ENCODE data around the gene PIEZO2.
"Not testable (repeated sequence)": the region's sequence is repeated elsewhere in the genome, so short reads cannot be mapped to it uniquely, and the experiment has no call there.

PIEZO2 gene

DNA sequence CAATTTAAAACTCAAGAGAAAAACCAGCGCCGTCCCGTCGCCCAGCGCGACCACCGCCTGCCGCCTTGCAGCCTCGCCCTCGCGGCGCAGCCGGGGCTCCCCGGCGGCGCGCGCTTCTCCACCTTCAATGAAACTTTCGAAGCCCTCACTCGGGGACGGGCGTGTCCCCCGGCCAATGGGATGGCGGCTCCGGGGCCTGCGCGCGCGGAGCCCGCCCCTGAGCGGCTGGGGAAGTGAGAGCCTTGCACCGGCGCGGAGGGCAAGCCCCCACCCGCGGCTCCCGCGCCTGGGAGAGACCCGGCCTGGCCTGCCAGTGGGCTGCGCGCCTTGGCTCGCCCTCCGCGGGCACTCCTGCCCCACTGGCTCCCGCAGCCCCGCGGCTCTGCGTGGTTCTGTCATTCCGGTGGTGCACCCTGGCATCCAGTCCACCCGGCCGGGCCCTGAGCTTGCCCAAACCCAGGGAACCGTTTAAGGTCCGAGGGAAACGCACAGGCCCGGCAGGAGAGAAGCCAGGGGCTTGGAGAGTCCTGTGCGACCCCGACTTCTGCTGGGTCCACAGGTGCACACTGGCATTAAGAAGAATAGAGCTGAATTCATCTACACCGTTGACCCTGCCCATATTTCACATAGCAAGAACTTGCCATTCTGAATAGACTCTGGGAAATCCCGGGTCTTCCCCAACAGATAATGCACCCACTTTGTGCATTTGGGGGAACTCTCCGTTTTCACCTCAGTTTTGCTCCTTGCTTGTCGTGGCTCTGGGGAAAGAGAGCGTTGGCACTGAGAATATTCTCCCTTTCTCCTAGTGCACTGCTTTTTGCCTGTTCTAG is at the start of gene PIEZO2:
PIEZO2 (minus strand) TSS at position 129 of the 830 bp plus-strand sequence. CDS start 981 bp downstream, outside the sequence.
- no peak for DNase-seq (ENCODE audit: low read depth in 4 of 4, low spot score in 1 of 4)

DNA sequence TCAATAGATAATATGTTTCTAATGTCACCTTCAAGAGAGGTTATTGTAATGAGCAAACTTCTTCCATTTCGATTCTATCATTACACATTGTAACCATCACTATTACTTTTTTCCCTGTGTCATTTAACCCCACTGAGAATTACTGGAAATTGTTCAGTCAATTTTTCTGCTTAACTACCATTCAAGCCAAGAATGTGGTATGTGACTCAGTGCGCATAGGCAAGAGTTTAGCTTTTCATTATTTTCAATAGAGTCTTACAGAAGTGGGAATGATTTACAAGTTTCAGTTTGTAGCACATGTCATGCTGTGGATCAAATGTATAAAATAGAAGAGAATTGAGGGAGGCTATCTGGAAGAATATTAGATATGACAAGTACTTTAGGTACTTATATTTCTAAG is 34.3 kb upstream of the PIEZO2 start:
- DNase-seq (ENCODE audit: low read depth in 4 of 4, low spot score in 1 of 4) = no peak

- DNase-seq (ENCODE audit: low read depth in 4 of 4, low spot score in 1 of 4) = not testable (repeated sequence)
These were observed 32.3 kb upstream of the PIEZO2 start for GRCh38 chr18:11181629-11182028.

DNA sequence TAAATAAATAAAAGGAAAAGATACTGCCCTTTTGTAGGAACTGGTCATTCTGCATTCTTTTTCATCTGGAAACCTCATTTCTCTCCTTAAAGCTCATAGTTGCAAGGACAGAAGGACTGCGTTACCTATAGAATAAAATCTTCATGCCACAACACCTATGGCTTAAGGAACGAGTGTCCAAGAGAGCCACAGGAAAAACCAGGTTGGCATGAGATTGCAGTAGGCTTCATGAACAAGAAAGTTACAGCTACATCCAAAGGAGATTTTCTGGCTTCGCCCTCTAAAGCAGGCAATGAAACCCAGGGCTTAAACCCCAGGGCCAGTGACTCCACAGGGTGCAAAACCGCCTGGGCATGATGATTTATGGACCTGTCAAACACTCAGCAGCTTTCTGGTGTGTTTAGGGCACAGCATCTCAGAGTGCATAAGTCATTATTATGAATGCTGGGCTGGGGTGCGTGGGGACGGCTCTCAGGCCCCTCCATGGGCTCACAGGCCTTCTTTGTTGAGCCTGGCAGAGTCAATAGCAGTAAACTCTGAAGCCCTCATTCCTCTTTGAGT is 30.7 kb upstream of the PIEZO2 start:
- no peak for DNase-seq (ENCODE audit: low read depth in 4 of 4, low spot score in 1 of 4)

- DNase-seq (ENCODE audit: low read depth in 4 of 4, low spot score in 1 of 4) = no peak
These were observed 29.7 kb upstream of the PIEZO2 start for GRCh38 chr18:11178951-11179549.

GRCh38 chr18:11177382-11177781 is 28.0 kb upstream of the PIEZO2 start:
- DNase-seq (ENCODE audit: low read depth in 4 of 4, low spot score in 1 of 4) = no peak

DNA sequence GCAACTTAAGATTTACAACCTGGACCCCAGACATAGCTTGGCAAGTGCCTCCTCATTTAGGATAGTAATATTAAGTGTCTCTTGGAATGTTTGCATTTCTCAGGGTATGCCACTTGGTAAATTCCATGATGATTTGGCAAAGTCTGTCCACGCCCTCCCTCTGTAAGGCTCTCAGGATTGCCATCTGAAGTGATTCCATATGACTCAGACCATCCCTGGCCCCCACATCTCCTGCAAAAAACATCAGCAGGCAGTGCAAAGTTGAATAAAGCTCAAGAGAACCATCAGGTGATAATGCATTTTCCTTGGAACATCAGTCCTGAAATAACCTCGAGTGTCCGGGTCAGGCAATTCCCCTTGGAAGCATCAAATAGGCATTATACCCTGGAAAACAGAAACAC is 27.1 kb upstream of the PIEZO2 start:
- no peak for DNase-seq (ENCODE audit: low read depth in 4 of 4, low spot score in 1 of 4)

DNA sequence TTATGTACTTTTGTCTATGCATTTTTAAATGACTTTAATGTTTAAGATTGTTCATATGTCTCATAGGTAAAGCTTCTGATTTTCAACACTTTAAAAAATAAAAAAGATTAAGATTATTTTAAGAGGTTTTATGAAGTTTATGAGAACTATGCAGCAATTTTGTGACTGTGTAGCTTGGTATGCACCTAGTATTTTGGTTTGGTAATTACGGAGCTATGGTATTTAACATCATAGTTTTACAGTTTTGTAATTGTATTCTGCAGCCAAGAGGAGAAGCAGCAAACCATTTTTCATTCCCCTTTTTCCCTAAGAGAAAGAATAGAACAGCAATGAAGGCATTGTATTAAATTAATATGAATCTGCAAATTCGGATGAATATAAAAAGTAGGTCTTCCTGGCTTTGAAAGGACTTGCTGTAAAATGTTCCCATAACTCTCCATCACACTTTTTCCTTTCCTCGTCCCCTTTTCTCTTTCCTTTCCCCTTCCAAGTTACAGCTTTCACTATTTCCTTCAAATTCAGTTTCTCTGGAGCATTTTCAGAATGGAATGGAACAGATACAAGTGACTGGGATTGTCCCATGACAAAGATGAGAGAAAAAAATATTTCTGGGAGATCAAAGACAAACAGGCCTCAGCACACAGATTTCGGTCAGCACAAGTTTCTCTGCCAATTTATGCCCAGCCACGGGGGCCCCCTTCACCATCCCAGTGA is 26.1 kb upstream of the PIEZO2 start:
- DNase-seq (ENCODE audit: low read depth in 4 of 4, low spot score in 1 of 4) = no peak

DNA sequence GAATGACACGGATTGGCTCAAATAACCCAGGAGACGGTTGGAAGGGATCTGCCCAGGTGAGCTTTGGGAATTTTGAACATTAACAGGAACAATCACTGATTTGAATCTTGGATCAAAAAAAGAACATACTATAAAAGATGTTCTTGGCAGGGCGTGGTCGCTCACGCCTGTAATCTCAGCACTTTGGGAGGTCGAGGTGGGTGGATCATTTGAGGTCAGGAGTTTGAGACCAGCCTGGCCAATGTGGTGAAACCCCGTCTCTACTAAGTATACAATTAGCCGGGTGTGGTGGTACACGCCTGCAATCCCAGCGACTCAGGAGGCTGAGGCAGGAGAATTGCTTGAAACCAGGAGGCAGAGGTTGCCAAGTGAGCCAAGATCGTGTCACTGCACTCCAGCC is 24.8 kb upstream of the PIEZO2 start:
- not testable (repeated sequence) for DNase-seq (ENCODE audit: low read depth in 4 of 4, low spot score in 1 of 4)

GRCh38 chr18:11167778-11168177 is 18.4 kb upstream of the PIEZO2 start:
- DNase-seq (ENCODE audit: low read depth in 4 of 4, low spot score in 1 of 4) = no peak

- no peak for DNase-seq (ENCODE audit: low read depth in 4 of 4, low spot score in 1 of 4)
These were observed 16.6 kb upstream of the PIEZO2 start for GRCh38 chr18:11165952-11166351.

DNA sequence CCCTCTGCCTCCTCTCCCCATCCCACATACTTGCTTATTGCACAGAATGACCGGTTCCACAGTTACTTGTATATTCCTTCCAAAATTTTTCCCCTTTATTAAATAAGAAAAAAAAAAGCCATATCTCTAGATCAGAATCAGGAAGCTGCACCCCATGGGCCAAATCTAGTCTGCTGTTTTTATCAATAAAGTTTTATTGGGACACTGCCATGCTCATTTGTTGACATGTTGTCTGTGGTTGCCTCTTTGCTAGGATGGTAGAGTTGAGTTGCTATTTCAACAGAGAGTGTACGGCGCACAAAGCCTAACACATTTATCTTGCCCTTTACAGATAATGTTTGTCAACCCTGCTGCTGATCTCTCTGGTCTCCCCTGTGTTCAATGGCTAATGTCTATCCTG is 15.8 kb upstream of the PIEZO2 start:
- DNase-seq (ENCODE audit: low read depth in 4 of 4, low spot score in 1 of 4) = no peak

GRCh38 chr18:11163665-11164064 is 14.3 kb upstream of the PIEZO2 start:
- no peak for DNase-seq (ENCODE audit: low read depth in 4 of 4, low spot score in 1 of 4)

GRCh38 chr18:11162889-11163288 is 13.5 kb upstream of the PIEZO2 start:
- no peak for DNase-seq (ENCODE audit: low read depth in 4 of 4, low spot score in 1 of 4)

DNA sequence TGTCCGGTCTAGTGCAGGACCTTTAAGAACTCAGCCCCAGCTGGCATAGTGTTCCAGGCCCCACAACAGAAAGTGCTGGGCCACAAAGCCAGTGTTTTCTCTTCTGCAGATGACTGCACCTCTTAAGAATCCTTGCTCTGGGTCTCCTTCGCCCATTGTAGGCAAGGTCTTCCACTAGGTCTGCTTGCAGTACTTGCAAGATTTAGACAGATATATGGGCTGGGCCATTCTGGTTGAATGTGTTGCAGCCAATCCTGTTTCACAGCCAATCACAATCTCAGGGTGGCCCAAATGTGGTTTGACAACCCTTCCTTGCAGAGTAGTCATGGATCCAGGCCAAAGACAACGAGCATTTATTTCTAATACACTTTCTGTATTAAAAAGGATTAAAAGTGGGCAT is 13.1 kb upstream of the PIEZO2 start:
- no peak for DNase-seq (ENCODE audit: low read depth in 4 of 4, low spot score in 1 of 4)

DNA sequence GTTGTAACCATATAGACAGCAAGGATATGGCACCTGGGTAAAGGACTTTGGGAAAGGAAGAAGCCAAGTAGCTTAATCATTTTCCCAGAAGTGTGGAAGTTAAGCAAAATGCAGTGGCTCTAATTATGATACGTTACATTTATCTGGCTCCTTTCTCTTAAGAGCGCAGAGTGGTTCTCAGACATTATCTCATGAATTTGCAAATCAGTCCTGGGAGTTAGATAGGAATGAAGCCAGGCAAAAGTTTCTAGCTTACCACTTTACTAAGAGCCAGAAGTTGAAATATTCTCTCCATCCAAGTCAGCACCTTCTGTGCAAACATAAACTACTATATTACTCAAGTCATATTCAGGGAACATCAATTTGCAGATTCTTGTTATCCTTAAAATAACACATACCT is 10.9 kb upstream of the PIEZO2 start:
- DNase-seq (ENCODE audit: low read depth in 4 of 4, low spot score in 1 of 4) = no peak

DNA sequence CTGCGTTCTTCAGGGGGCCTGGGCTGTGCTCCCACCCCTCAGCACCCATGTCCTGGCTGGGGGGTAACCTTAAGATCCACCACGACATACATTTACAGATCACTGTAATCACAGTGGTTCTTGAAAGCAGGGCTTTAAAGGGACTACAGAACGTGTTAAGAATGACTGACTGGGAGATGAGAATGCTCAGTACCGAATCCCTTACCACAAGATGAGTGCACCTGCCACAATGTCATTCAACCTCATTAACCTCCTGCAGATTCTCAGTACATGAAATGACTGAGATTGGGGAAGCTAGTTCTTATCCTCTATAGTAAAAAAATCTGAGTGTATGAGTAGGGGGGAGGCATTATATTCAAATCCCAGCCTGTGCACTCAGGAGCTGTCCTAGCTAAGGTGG is 10.5 kb upstream of the PIEZO2 start:
- no peak for DNase-seq (ENCODE audit: low read depth in 4 of 4, low spot score in 1 of 4)

DNA sequence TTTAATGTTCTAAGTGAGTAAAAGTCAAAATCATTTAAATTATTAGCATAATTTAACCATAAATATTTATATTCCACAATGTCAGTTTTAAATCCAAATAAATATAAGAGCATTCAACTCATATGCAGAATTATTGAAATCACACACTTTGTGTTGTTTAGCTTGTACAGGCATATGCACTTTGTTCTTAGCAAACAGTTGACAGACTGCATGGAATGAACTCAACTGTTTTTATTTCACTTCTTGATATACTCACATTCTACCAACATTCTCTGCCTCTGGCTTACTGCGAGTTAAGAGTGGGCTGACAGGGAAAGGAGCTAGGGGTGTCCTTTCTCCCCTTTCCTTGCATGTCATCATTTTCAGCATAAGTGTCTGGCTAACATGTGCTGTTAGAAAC is 7.6 kb upstream of the PIEZO2 start:
- DNase-seq (ENCODE audit: low read depth in 4 of 4, low spot score in 1 of 4) = no peak

DNA sequence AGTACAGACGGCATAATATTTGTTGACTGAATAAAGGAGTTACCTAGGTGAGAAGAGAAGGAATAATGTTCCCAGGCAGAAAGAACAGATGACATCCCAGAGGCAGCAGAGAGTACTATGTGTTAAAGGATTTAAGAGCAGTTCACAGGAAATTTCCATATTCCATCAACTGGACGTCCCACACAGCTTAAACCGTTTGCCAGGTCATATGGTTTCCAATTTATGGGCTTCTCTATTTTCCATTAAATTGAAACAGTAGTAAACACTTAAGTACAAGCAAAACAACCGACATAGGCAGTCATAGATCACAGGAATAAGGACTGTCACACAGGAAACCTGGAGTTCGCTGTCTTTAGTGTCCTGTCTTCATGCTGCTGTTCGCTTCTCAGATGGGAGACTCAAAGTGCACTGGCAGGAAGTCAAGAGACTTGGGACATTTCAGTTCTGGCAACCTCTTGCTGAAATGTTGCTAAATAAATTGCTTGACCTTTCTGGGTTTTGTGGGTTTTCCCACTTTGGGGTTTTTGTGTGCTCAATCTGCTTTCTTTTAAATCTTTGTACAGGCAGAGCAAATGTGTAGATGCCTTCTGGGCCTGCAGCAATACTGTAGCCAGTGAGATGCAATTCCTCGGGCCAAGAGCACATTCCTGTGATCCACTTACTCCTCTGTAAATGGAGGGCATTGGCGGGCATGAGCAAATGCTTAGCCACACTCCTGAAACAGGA is 5.8 kb upstream of the PIEZO2 start:
- DNase-seq (ENCODE audit: low read depth in 4 of 4, low spot score in 1 of 4) = no peak

- no peak for DNase-seq (ENCODE audit: low read depth in 4 of 4, low spot score in 1 of 4)
These were observed 5.1 kb upstream of the PIEZO2 start for GRCh38 chr18:11154368-11154989.

DNA sequence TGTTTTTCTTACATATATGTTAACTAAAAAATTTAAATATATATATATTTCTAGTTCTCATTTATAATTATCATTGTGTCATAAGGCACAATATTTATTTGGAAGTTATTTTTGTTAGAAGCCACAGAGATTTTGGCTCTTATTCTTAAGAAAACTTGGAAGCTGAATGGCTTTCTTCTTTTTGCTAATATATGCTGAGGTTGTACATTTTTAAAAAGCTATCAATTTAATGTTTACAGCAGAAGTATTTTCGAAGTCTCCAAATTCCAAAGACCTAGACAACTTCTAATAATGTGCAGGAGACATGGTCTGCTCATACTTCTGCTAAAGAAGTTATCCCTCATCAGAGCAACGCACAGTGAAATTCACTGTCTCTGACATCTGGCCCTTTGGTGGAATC is 3.7 kb upstream of the PIEZO2 start:
- no peak for DNase-seq (ENCODE audit: low read depth in 4 of 4, low spot score in 1 of 4)

Measured in stimulated activated CD4-positive, alpha-beta T cell treated with anti-CD3 and anti-CD28 coated beads, Interleukin-1b, Interleukin-23, amount 100 ng/mL, for 24 hours (primary cell).